ENCODE data around the gene MYBPHL. TPM values are rescaled to one million over a fixed set of nuclear protein-coding genes. Genes with fewer than 3 reads are reported as not detected.

The MYBPHL gene
- total RNA-seq, 1 donor from 2014 or later, result not detected

- Mint-ChIP-seq H3K36me3 (ENCODE audit: low read depth) (no peaks in the 10 kb centered on the region), H3K9me3 (no peaks in the 10 kb centered on the region), H3K27me3 (peaks cover 15% of the 10 kb centered on the region), H3K27ac (no peak overlapping the region), H3K4me3 (no peak overlapping the region), H3K4me1 (no peaks in the 10 kb centered on the region)
- DNase-seq (no peak), ATAC-seq (ENCODE audit: low read depth) (no peak)
- POLR2A ChIA-PET, result no interaction called here
- CTCF ChIA-PET, result interaction anchor here (1.5 kb wide), 1 partner anchor 9 kb away, joined by 3 read pairs; no protein-coding TSS in a partner anchor
- no peak for TF ChIP-seq CTCF (IDR thresholded peaks at IDR 0.05)
- intact Hi-C loops (cut with micrococcal nuclease), result loop anchor here (5.0 kb wide), 1 partner anchor 46 kb away; no protein-coding TSS in a partner anchor
Measured at GRCh38 chr1:109316506-109316905, 9.7 kb upstream of the MYBPHL start.

- no peak overlapping the region for H3K4me3 Mint-ChIP-seq
- ChIA-PET CTCF (no interaction called here), POLR2A (no interaction called here)
- DNase-seq (no peak), ATAC-seq (ENCODE audit: low read depth) (no peak)
- no peak overlapping the region for H3K27ac Mint-ChIP-seq
- H3K36me3 Mint-ChIP-seq (ENCODE audit: low read depth), result no peaks in the 10 kb centered on the region
- H3K4me1 Mint-ChIP-seq, result no peaks in the 10 kb centered on the region
- H3K9me3 Mint-ChIP-seq, result no peaks in the 10 kb centered on the region
- H3K27me3 Mint-ChIP-seq, result peaks cover 11% of the 10 kb centered on the region
- intact Hi-C loops (cut with micrococcal nuclease), result loop anchor here (5.0 kb wide), 1 partner anchor 47 kb away; no protein-coding TSS in a partner anchor
- TF ChIP-seq CTCF (IDR thresholded peaks at IDR 0.05), result no peak
Measured at GRCh38 chr1:109315288-109315687, 8.5 kb upstream of the MYBPHL start.

GRCh38 chr1:109314795-109315194 is 8.0 kb upstream of the MYBPHL start:
- ChIA-PET POLR2A (no interaction called here), CTCF (no interaction called here)
- no peak for TF ChIP-seq CTCF (IDR thresholded peaks at IDR 0.05)
- ATAC-seq (ENCODE audit: low read depth) (no peak), DNase-seq (no peak)
- Mint-ChIP-seq H3K36me3 (ENCODE audit: low read depth) (no peaks in the 10 kb centered on the region), H3K27me3 (peaks cover 7% of the 10 kb centered on the region), H3K4me3 (no peak overlapping the region), H3K9me3 (no peaks in the 10 kb centered on the region), H3K27ac (no peak overlapping the region), H3K4me1 (no peaks in the 10 kb centered on the region)
- intact Hi-C loops (cut with micrococcal nuclease), result loop anchor here (5.0 kb wide), 1 partner anchor 48 kb away; no protein-coding TSS in a partner anchor

DNA sequence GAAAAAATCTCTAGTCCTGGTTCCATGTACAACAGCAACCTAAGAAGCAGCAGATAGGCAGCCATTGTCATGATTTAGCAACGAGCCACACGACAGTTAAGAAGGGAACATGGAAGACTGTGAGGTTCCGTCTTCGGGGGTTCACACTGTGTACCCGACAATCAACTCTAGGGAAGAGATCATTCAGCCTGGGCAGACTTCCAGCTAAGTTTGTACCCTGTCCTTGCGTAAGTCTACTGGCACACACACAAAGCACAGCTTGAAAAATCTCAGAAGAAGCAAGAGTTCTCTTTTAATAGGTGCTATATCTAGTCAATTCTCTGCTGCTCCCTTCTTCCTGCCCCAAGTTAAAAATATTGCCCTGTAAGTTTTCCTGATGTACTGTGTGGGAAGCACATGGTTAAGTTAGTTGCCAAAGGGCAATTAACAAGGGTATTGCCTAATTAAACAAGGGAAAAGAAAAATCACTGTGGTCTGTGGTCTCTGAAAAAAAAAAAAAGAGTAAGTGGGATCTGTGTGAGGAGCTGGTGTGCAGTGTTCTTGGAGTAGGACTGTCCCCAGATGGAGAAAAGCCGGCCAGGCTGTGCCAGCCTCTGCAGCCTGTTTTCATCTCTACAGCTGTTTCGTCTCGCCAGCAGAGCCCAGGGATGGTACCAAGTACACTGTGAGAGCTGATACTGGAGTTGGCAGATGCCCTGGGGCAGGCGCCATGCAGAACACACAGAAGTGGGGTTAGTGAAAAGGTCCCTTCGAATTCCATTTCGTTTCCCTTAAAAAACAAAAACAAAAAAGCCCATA is 6.4 kb upstream of the MYBPHL start:
- no peaks in the 10 kb centered on the region for H3K9me3 Mint-ChIP-seq
- ATAC-seq (ENCODE audit: low read depth) (no peak), DNase-seq (no peak)
- ChIA-PET CTCF (no interaction called here), POLR2A (interaction anchor here (0.6 kb wide), 1 partner anchor 105 kb away, joined by 3 read pairs; no protein-coding TSS in a partner anchor)
- intact Hi-C loops (cut with micrococcal nuclease), result no loop called here
- H3K27me3 Mint-ChIP-seq, result peaks cover 3% of the 10 kb centered on the region
- no peak overlapping the region for H3K4me3 Mint-ChIP-seq
- peaks cover 2% of the 10 kb centered on the region for H3K4me1 Mint-ChIP-seq
- TF ChIP-seq CTCF (IDR thresholded peaks at IDR 0.05), result no peak
- no peak overlapping the region for H3K27ac Mint-ChIP-seq
- no peaks in the 10 kb centered on the region for H3K36me3 Mint-ChIP-seq (ENCODE audit: low read depth)

DNA sequence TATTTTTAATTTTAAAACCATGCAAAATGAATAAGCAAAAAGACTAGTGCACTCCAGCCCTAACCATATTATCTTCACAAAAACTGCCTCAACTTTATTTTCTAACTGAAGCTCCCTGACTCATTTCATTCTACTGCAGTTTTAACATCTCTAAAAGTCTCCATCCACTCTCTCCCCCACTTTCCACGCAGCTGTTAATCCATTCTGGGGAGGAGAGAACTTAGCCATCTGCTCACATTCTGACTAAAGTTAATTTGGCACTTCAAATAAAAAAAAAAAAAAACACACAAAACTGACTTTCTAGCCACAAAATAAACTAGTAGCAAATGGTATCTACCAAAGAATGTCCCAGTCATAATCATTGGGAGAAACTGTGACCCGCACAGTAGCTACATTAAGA is 5.4 kb upstream of the MYBPHL start:
- peaks cover 10% of the 10 kb centered on the region for H3K4me1 Mint-ChIP-seq
- no peak for DNase-seq
- TF ChIP-seq CTCF (IDR thresholded peaks at IDR 0.05), result no peak
- H3K36me3 Mint-ChIP-seq (ENCODE audit: low read depth), result no peaks in the 10 kb centered on the region
- POLR2A ChIA-PET, result no interaction called here
- no peak overlapping the region for H3K4me3 Mint-ChIP-seq
- peaks cover 3% of the 10 kb centered on the region for H3K27me3 Mint-ChIP-seq
- H3K9me3 Mint-ChIP-seq, result no peaks in the 10 kb centered on the region
- intact Hi-C loops (cut with micrococcal nuclease), result no loop called here
- no peak for ATAC-seq (ENCODE audit: low read depth)
- CTCF ChIA-PET, result no interaction called here
- no peak overlapping the region for H3K27ac Mint-ChIP-seq

Data from activated B cell treated with CpG ODN at 0.5 μM for 24 hours (primary cell).